NCI-H2029 (cell line): ENCODE measurements around the gene RTN3.
"Not testable (repeated sequence)": the region's sequence is repeated elsewhere in the genome, so short reads cannot be mapped to it uniquely, and the experiment has no call there.

Experiments used
- DNase-seq: peaks from one replicate; lab custom pipeline; 2025; lab: John Stamatoyannopoulos, UW

The RTN3 gene

GRCh38 chr11:63681321-63682065 lies at the start of gene RTN3:
Gene RTN3, plus strand, starts transcription at chr11:63681500. Its CDS starts 137 bp downstream, at chr11:63681637.
- DNase-seq, result peak; percentile 93

GRCh38 chr11:63635762-63636465 lies 45.4 kb upstream of the RTN3 start:
- DNase-seq, result no peak

- DNase-seq, result not testable (repeated sequence)
These were observed 42.9 kb upstream of the RTN3 start for GRCh38 chr11:63638436-63638835.

GRCh38 chr11:63639199-63639832 lies 42.0 kb upstream of the RTN3 start:
- DNase-seq, result no peak

GRCh38 chr11:63641727-63642126 lies 39.6 kb upstream of the RTN3 start:
- no peak for DNase-seq

- DNase-seq, result no peak
These were observed 38.1 kb upstream of the RTN3 start for GRCh38 chr11:63643205-63643604.

GRCh38 chr11:63652671-63653070 lies 28.6 kb upstream of the RTN3 start:
- no peak for DNase-seq

- DNase-seq, result no peak
These were observed 20.3 kb upstream of the RTN3 start for GRCh38 chr11:63660972-63661371.

GRCh38 chr11:63663809-63664208 lies 17.5 kb upstream of the RTN3 start:
- DNase-seq, result no peak

GRCh38 chr11:63666874-63667273 lies 14.4 kb upstream of the RTN3 start:
- DNase-seq, result no peak

GRCh38 chr11:63667995-63668795 lies 13.1 kb upstream of the RTN3 start:
- DNase-seq, result no peak

GRCh38 chr11:63670096-63670432 lies 11.2 kb upstream of the RTN3 start:
- DNase-seq, result no peak

GRCh38 chr11:63670433-63671321 lies 10.6 kb upstream of the RTN3 start:
- DNase-seq, result peak; percentile 33

GRCh38 chr11:63671322-63672155 lies 9.8 kb upstream of the RTN3 start, which contains the start of gene ATL3:
Gene ATL3, minus strand, starts transcription at chr11:63671376. Its CDS starts 41 bp downstream, at chr11:63671335.
- peak; percentile 94 for DNase-seq

- no peak for DNase-seq
These were observed 9.2 kb upstream of the RTN3 start for GRCh38 chr11:63672156-63672463.

GRCh38 chr11:63672936-63673539 lies 8.3 kb upstream of the RTN3 start:
- DNase-seq, result no peak

- DNase-seq, result no peak
These were observed 7.7 kb upstream of the RTN3 start for GRCh38 chr11:63673579-63673978.

- DNase-seq, result no peak
These were observed 423 bp upstream of the RTN3 start for GRCh38 chr11:63680834-63681320.

GRCh38 chr11:63682066-63683021 lies 1.0 kb downstream of the RTN3 start:
- no peak for DNase-seq
